GM12873 (cell line): ENCODE results near the gene TGM5.

Experiments used
- TF ChIP-seq, protein P1 (sequence below): IDR thresholded peaks from 2 replicates; pipeline ENCODE4 v1.5.1; 2012; ENCODE audit warnings: low read depth, mild to moderate bottlenecking, moderate library complexity, low read length, control low read depth; ENCODE audit not compliant: insufficient read depth; ENCODE audit errors: missing control alignments

TGM5 gene

GRCh38 chr15:43293432-43293831 lies 26.7 kb upstream of the TGM5 start:
- TF ChIP-seq, protein P1, sequence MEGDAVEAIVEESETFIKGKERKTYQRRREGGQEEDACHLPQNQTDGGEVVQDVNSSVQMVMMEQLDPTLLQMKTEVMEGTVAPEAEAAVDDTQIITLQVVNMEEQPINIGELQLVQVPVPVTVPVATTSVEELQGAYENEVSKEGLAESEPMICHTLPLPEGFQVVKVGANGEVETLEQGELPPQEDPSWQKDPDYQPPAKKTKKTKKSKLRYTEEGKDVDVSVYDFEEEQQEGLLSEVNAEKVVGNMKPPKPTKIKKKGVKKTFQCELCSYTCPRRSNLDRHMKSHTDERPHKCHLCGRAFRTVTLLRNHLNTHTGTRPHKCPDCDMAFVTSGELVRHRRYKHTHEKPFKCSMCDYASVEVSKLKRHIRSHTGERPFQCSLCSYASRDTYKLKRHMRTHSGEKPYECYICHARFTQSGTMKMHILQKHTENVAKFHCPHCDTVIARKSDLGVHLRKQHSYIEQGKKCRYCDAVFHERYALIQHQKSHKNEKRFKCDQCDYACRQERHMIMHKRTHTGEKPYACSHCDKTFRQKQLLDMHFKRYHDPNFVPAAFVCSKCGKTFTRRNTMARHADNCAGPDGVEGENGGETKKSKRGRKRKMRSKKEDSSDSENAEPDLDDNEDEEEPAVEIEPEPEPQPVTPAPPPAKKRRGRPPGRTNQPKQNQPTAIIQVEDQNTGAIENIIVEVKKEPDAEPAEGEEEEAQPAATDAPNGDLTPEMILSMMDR: no peak

DNA sequence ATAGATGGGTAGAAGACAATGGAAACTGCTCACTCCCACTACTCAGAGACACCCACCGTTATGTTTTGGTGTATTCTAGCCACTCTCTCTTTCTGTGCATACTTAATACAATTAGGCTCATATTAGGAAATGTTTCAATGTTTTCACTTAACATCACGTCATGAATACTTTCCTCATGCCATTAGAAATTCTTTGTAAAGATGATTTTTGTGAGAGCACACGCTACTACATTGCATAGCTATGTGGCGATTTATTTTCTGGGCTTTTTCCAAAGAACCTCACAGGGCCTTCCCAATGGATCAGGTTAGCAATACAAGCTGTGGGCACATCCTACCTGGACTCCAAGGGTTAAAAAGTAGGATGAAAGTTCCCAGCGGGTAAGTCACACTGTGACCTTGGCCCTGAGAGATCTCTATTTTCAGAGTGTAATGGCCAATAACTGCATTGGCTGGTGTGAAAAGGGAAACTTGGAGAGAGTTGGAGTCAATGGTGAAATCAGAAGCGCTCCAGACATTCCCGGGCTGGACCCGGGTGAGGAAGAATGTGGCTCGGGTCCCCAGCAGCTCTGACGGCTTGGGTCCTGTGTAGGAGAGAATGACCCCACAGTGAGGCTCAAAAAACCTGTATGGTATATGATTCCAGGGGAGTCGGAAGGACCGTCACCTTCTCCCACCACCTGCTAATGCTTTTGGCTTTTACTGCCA lies 25.8 kb upstream of the TGM5 start:
- TF ChIP-seq, protein P1: no peak

DNA sequence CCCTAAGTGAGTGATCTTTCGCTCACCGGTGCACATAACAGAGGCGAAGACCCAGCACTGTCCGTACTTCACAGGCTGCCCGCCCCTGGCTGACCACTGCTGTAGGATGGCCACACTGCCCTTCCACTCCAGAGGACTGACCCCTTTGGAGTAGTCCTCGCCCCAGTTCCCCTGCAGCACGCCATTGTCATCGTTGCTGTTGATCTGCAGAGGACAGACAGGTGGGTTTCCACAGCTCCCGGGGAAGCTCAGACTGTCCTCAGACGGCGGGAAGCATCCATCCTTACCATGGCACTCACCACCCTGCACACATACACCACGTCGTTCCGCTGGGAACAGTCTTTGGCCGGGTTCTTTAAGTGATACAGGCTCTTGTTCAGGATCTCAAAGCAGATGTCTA lies 20.5 kb upstream of the TGM5 start:
- TF ChIP-seq, protein P1: no peak

- TF ChIP-seq, protein P1: no peak
Observed at GRCh38 chr15:43286074-43286473, 19.3 kb upstream of the TGM5 start.

GRCh38 chr15:43285609-43286037 lies 18.9 kb upstream of the TGM5 start:
- TF ChIP-seq, protein P1: peak; percentile 88

DNA sequence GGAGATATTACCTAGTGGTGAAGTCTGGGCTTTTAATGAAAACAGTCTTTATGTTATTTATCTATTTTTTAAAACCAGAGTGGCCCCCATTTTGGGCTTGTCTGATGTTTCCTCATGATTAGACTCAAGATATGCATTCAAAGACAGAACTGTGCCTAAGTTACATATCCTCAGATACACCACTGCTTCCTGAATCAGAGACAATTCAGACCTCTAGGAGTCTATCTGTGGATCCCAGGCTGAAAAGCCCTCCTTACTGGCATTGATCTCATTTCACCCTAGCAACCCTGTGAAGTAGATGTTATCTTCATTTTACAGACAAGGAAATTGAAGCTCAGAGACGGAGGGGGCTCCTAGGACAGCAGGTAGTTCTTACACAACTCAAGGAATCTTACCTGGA lies 16.8 kb upstream of the TGM5 start:
- TF ChIP-seq, protein P1: no peak

- TF ChIP-seq, protein P1: no peak
Observed at GRCh38 chr15:43281926-43282602, 15.3 kb upstream of the TGM5 start.
